Lower lobe of right lung (tissue), 2 donors: ENCODE data around the gene SLC7A11. TPM values are rescaled to one million over a fixed set of nuclear protein-coding genes. Genes with fewer than 3 reads are reported as not detected.
"Not testable (repeated sequence)": the region's sequence is repeated elsewhere in the genome, so short reads cannot be mapped to it uniquely, and the experiment has no call there.

Experiments used
- ATAC-seq, 2 donors: fragments of 200-7000 bp; cut with Tn5 transposase; one replicate each; pipeline ENCODE4 v1.9.1; 2020 to 2022; ENCODE audit warnings: mild to moderate bottlenecking in 2 of 2, moderate library complexity in 2 of 2
- DNase-seq: peaks from one replicate; pipeline ENCODE4 v3.0.0-alpha.2; 2020
- H3K27ac ChIP-seq: fragments of 200-600 bp; one replicate; pipeline ENCODE4 v1.8.0; 2022
- H3K27me3 ChIP-seq: fragments of 200-600 bp; one replicate; pipeline ENCODE4 v1.8.0; 2022; ENCODE audit warnings: low read depth
- H3K36me3 ChIP-seq: fragments of 200-600 bp; one replicate; pipeline ENCODE4 v1.8.0; 2022; ENCODE audit warnings: mild to moderate bottlenecking
- H3K4me1 ChIP-seq: fragments of 200-600 bp; one replicate; pipeline ENCODE4 v1.8.0; 2022
- H3K4me3 ChIP-seq: fragments of 200-600 bp; one replicate; pipeline ENCODE4 v1.8.0; 2022; ENCODE audit warnings: mild to moderate bottlenecking
- H3K9me3 ChIP-seq: fragments of 200-600 bp; one replicate; pipeline ENCODE4 v1.8.0; 2022
- intact Hi-C: fragments of 100-400 bp; cut with DNase I; formaldehyde crosslinking; loops from one replicate; pipeline ENCODE4 v1.11.0; 2022
- total RNA-seq: library from RNA; stranded (reverse); fragmentation: NEBNext Ultra II Directional; extraction: Animal tissue kit (Norgen Biotek cat#: 25700); gene quantifications from one replicate; pipeline ENCODE4 v1.2.1, GENCODE V29; 2021
- TF ChIP-seq, protein P1 (sequence below): fragments of 200-600 bp; IDR thresholded peaks from one replicate; pipeline ENCODE4 v1.8.0; 2022; ENCODE audit warnings: antibody characterized with exemption, mild to moderate bottlenecking
- donor health status: DM: no; HTN: yes; CAD: no; lungs with severe emphysema.

The SLC7A11 gene
- total RNA-seq, 1 donor from 2014 or later = 3.2 TPM

DNA sequence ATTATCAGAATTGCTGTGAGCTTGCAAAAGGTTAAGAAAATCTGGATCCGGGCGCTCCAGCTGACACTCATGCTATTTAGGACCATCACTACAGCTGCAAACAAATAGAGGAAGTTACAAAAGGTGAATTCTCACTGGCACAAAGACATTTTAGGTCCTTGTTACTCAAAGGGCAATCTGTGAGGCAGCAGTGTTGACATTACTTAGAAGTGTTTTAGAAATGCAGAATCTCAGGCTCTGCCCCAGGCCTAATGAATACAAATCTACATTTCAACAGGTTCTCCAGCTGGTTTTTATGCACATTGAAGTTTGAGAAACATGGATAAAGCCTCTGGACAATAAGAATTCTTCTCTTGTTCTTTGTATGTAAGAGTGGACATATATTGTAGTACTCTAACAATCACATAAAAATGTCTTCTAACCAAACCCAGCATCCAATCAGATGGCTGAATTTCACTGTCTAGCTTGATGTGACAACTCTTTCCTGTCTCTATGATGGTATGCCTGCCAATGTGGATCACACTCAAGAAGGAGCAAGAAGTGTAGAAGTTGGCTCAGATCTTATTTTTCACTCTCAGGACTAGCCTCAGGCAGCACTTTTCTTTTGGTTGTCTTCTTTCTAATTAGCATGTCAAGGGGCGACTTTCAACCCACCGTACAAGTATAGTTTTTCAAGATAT is 18.8 kb downstream of the SLC7A11 start:
- no peak overlapping the region for H3K27ac ChIP-seq
- H3K4me3 ChIP-seq = no peak overlapping the region
- DNase-seq (no peak), ATAC-seq (no peak)
- TF ChIP-seq, protein P1, sequence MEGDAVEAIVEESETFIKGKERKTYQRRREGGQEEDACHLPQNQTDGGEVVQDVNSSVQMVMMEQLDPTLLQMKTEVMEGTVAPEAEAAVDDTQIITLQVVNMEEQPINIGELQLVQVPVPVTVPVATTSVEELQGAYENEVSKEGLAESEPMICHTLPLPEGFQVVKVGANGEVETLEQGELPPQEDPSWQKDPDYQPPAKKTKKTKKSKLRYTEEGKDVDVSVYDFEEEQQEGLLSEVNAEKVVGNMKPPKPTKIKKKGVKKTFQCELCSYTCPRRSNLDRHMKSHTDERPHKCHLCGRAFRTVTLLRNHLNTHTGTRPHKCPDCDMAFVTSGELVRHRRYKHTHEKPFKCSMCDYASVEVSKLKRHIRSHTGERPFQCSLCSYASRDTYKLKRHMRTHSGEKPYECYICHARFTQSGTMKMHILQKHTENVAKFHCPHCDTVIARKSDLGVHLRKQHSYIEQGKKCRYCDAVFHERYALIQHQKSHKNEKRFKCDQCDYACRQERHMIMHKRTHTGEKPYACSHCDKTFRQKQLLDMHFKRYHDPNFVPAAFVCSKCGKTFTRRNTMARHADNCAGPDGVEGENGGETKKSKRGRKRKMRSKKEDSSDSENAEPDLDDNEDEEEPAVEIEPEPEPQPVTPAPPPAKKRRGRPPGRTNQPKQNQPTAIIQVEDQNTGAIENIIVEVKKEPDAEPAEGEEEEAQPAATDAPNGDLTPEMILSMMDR = no peak
- H3K36me3 ChIP-seq = no peaks in the 10 kb centered on the region
- intact Hi-C loops = no loop called here
- no peaks in the 10 kb centered on the region for H3K27me3 ChIP-seq
- H3K4me1 ChIP-seq = no peaks in the 10 kb centered on the region
- no peaks in the 10 kb centered on the region for H3K9me3 ChIP-seq

DNA sequence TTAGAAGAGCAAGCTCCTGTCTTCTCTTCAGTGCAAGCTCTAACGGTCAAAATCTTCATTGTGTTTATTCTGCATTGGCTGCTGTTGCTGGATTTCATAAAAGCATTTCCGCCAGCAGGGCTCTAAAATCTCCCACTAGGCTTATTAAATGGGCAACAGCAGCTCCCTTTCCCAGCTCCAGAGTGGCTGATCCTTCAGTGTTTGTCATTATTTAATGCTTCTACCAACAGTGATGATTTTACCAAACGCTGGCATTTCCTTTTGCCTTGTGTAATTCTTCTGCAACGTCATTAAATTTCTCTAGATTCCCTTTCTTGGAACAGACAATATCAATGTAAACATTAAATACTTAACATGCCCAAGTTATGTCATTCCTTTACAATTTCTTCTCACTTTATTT is 20.1 kb downstream of the SLC7A11 start:
- no peaks in the 10 kb centered on the region for H3K36me3 ChIP-seq
- ATAC-seq (peak in 1 of 2 donors; percentile 18), DNase-seq (no peak)
- TF ChIP-seq, protein P1 = no peak
- no peak overlapping the region for H3K4me3 ChIP-seq
- no peak overlapping the region for H3K27ac ChIP-seq
- H3K27me3 ChIP-seq = no peaks in the 10 kb centered on the region
- intact Hi-C loops = no loop called here
- H3K4me1 ChIP-seq = no peaks in the 10 kb centered on the region
- no peaks in the 10 kb centered on the region for H3K9me3 ChIP-seq

DNA sequence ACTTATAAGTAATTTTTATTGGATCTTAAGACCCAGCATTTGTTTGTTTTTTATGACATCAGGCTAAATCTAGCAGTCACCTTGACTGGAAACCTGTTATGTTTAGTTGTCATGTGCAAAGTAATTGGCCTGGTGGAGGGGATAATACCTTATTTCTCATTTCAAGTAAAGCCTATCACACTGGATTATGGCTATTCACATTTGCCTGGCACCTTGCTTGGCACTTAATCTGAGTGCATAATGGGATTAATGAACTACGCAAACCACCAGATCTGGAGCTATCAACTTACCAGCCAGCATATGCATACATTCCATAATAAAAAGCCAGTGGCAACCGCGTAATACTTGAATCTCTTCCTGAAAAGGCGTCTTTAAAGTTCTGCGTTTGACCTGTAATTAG is 23.2 kb downstream of the SLC7A11 start:
- H3K27ac ChIP-seq = no peak overlapping the region
- TF ChIP-seq, protein P1 = no peak
- H3K4me1 ChIP-seq = no peaks in the 10 kb centered on the region
- intact Hi-C loops = no loop called here
- H3K9me3 ChIP-seq = no peaks in the 10 kb centered on the region
- no peaks in the 10 kb centered on the region for H3K27me3 ChIP-seq
- H3K4me3 ChIP-seq = no peak overlapping the region
- ATAC-seq = no peak
- no peak for DNase-seq
- H3K36me3 ChIP-seq = no peaks in the 10 kb centered on the region

DNA sequence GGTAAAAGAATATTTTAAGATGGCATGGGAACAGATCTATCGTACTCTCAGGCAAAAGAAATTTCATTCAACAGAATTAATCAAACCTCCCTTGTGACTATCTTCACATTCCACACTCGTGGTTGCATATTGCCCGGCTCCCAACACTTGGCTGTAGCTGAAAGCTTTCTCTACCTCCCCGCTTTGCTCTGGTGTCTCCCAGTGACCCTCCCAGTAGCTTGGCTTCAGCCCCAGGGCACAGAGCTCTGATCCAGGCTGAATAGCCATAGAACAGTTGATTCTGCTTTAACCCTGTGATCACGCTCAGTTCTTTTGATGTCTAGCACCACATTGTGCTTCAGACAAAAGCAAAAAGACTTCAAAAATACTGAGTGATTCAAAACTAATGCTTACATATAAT is 24.6 kb downstream of the SLC7A11 start:
- no peak for DNase-seq
- TF ChIP-seq, protein P1 = no peak
- no peaks in the 10 kb centered on the region for H3K36me3 ChIP-seq
- ATAC-seq = no peak
- intact Hi-C loops = no loop called here
- H3K4me1 ChIP-seq = no peaks in the 10 kb centered on the region
- no peak overlapping the region for H3K27ac ChIP-seq
- no peaks in the 10 kb centered on the region for H3K27me3 ChIP-seq
- no peak overlapping the region for H3K4me3 ChIP-seq
- no peaks in the 10 kb centered on the region for H3K9me3 ChIP-seq

DNA sequence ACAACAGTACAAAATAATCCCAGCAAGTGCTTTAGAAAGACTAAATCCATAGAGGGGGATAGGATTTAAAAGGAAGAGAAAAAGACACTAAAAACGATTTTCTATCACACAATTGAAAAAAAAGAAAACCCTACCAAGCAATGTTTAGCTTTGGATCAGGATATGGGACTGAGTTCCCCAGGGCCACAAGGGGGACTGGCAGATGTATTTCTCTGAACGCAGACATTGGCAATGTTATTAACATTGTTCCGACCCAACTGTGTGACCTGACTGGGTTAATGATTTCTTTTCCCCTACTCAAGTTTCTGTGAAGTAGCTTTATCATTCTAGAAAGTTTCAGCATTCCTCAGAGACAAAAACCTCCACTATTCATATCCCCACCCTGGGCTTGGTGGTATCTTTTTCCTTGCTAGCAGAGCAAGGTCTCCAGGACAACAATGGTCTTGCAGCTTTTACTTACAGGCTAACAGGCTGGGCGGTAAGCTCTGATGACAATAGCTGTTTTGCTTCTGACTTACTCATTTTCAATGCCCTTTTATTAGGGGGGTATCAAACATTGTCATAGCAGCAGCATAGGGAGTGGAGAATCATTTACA is 25.8 kb downstream of the SLC7A11 start:
- H3K4me3 ChIP-seq = no peak overlapping the region
- intact Hi-C loops = no loop called here
- no peaks in the 10 kb centered on the region for H3K9me3 ChIP-seq
- DNase-seq = no peak
- H3K4me1 ChIP-seq = no peaks in the 10 kb centered on the region
- ATAC-seq = no peak
- H3K27ac ChIP-seq = no peak overlapping the region
- no peaks in the 10 kb centered on the region for H3K27me3 ChIP-seq
- H3K36me3 ChIP-seq = no peaks in the 10 kb centered on the region
- TF ChIP-seq, protein P1 = no peak

- DNase-seq, ATAC-seq, H3K27me3 ChIP-seq, H3K27ac ChIP-seq, H3K9me3 ChIP-seq, H3K4me1 ChIP-seq, intact Hi-C loops, H3K36me3 ChIP-seq, H3K4me3 ChIP-seq: not testable (repeated sequence)
Measured at GRCh38 chr4:138210576-138210975, 31.6 kb downstream of the SLC7A11 start.
